Thoracic aorta (tissue), 2 donors: ENCODE results near the gene SYT9. TPM values are rescaled to one million over a fixed set of nuclear protein-coding genes. Genes with fewer than 3 reads are reported as not detected.

Experiments
- ATAC-seq: fragments of 150-250 bp; one replicate; pipeline ENCODE4 v1.8.0; 2017; ENCODE audit warnings: low read depth; ENCODE audit not compliant: insufficient number of reproducible peaks, low FRiP score
- DNase-seq: peaks from one replicate; pipeline ENCODE4 v3.0.0-alpha.2; 2020; ENCODE audit warnings: low spot score
- H3K27ac ChIP-seq, 2 donors: fragments of 200-600 bp; sonication (generic); 1 replicate in 1 of 2; 2 replicates in 1 of 2; pipeline ENCODE4 v1.5.1; 2016; ENCODE audit warnings: mild to moderate bottlenecking in 2 of 2, moderate library complexity in 2 of 2
- H3K27me3 ChIP-seq: fragments of 200-600 bp; sonication (generic); replicated peaks from 2 replicates; pipeline ENCODE4 v1.6.0; 2016; ENCODE audit warnings: mild to moderate bottlenecking; ENCODE audit not compliant: insufficient read depth
- H3K36me3 ChIP-seq: fragments of 200-600 bp; sonication (generic); one replicate; pipeline ENCODE4 v1.5.1; 2016
- H3K4me1 ChIP-seq, 2 donors: fragments of 200-600 bp; sonication (generic); 1 replicate in 1 of 2; 2 replicates in 1 of 2; pipeline versions ENCODE4 v1.5.1 to v1.6.0; 2016; ENCODE audit warnings: low read depth in 2 of 2, mild to moderate bottlenecking in 1 of 2; ENCODE audit not compliant: control insufficient read depth in 1 of 2
- H3K4me3 ChIP-seq: fragments of 200-600 bp; sonication (generic); 2 replicates; pipeline ENCODE4 v1.5.1; 2016; ENCODE audit warnings: mild to moderate bottlenecking
- H3K9me3 ChIP-seq: fragments of 200-600 bp; sonication (generic); 2 replicates; pipeline ENCODE4 v1.5.1; 2016
- CTCF ChIP-seq: fragments of 200-600 bp; sonication (generic); IDR thresholded peaks from one replicate; pipeline ENCODE4 v1.5.1; 2019; ENCODE audit warnings: antibody characterized with exemption
- total RNA-seq, 2 donors: library from RNA; depleted of rRNA; stranded (reverse); fragments of >200 nt; gene quantifications; one replicate each; pipeline versions ENCODE4 v1.1.0 to v1.2.3, GENCODE V29; 2016

SYT9 gene
- total RNA-seq, 2 donors from 2014 or later, result not detected

DNA sequence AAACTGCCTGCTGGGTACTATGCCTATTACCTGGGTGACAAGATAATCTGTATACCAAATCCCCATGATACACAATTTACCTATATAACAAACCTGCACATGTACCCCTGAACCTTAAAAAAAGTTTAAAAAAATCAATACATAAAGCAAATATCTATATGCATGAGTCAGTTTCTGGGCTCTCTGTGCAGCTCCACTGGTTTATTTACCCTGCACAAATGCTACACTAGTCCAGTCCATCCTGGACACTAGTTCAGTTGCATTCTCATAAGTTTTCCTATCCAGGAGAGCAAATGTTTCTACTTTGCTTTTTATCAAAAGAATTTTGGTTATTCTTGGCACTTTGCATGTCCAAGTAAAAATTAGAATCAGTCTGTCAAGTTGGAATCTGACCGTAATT is 133.8 kb downstream of the SYT9 start:
- no peaks in the 10 kb centered on the region for H3K4me1 ChIP-seq
- no peaks in the 10 kb centered on the region for H3K9me3 ChIP-seq
- H3K27me3 ChIP-seq, result no peaks in the 10 kb centered on the region
- no peak overlapping the region for H3K4me3 ChIP-seq
- TF ChIP-seq CTCF, result no peak
- H3K36me3 ChIP-seq, result no peaks in the 10 kb centered on the region
- H3K27ac ChIP-seq, result no peak overlapping the region
- no peak for DNase-seq
- no peak for ATAC-seq

DNA sequence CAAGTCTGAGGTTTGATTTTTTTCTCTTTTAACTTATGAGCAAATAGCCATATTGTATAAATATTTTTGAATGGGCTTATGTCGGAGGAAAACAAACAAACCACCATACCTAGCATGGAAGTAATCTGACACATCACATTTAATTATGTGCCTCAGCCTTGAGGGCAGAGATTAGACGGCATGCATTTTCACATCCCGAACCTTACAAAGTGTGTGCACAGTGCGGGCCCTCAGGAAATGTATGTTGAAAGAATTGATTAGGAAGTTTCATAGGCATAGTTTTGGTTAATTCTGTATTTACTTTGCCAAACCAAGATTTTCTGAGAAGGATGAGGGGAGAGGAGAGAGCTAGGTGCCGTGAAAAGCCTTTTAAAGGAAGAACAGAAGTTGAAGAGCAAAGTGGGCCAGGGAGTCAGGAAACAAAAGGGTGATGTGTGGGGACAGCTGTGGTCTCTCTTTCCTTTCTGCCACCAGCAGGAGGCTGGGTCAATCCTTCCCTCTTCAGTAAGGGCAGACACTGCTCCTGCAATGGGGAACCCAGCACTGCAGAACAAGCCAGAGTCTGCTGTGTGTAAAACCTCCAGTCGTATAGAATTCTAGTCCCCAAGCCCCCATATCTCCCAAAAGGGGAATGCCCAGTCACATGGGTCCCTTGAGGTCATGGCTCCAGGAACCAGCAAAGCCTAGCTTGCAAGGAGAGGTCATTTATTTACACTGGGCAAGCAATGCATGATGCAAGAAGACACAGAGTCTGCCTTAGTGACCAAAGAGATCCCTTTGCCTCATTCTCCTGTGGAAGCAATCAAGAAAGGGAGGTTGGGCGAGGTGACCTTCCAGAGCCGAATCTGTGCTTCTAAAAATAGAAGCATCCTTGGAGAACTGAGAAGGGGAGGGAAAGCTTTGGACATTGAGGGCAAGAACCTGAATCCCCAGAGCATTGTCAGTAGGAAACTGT is 162.5 kb downstream of the SYT9 start:
- ATAC-seq, result no peak

DNA sequence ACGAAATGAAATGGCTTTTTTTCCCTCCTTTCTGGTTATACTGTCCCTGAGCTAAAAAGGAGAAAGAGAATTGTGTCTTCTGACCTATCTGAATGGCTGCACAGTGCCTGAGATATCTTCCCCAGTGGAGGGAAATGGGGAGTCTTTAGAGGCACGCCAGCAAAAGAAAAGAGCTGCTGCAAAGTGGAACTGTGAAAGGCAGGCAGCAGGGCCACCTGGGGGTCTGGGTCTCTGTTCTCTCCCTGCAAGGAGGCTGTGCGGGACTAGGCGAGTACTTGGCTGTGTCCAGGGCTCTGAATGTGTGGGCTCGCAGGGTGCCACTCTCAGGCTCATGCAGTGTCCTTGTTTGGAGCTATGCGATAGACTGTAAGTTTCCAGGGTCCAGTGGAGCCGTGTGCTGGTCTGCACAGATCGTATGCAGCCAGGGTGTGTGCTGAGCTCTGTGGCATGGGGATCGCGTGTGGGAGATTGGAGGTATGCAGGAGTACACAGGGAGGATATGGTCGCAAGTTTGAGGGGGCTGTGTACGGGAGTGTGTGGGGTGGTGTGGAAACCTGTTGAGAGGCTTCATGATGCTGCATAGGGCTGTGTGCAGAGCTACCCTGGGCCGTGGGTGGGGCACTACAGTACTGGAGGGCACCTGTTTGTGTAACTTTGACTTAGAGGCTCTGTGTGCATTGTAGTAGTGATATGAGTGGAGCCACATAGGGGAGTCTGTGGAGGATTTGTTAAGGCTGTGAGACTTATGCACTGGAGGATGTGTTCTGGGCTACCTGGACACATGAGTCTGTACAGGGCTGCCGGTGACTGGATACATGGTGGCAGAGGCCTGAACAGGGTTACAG is 163.5 kb downstream of the SYT9 start:
- Histone ChIP-seq H3K27ac (no peak overlapping the region), H3K4me1 (no peaks in the 10 kb centered on the region), H3K9me3 (no peaks in the 10 kb centered on the region), H3K27me3 (no peaks in the 10 kb centered on the region), H3K4me3 (no peak overlapping the region), H3K36me3 (no peaks in the 10 kb centered on the region)
- DNase-seq (no peak), ATAC-seq (no peak)
- TF ChIP-seq CTCF, result no peak

More for the DNA sequence above, 162.5 kb downstream of the SYT9 start:
- no peaks in the 10 kb centered on the region for H3K4me1 ChIP-seq
- no peak for TF ChIP-seq CTCF
- no peak for DNase-seq
- H3K9me3 ChIP-seq, result no peaks in the 10 kb centered on the region
- no peak overlapping the region for H3K27ac ChIP-seq
- H3K27me3 ChIP-seq, result no peaks in the 10 kb centered on the region
- no peak overlapping the region for H3K4me3 ChIP-seq
- H3K36me3 ChIP-seq, result no peaks in the 10 kb centered on the region

- no peak for ATAC-seq
- no peaks in the 10 kb centered on the region for H3K4me1 ChIP-seq
- DNase-seq, result no peak
- TF ChIP-seq CTCF, result no peak
- no peaks in the 10 kb centered on the region for H3K27me3 ChIP-seq
- no peaks in the 10 kb centered on the region for H3K9me3 ChIP-seq
- no peak overlapping the region for H3K27ac ChIP-seq
- no peak overlapping the region for H3K4me3 ChIP-seq
- no peaks in the 10 kb centered on the region for H3K36me3 ChIP-seq
Measured at GRCh38 chr11:7416080-7416479, 164.4 kb downstream of the SYT9 start.

DNA sequence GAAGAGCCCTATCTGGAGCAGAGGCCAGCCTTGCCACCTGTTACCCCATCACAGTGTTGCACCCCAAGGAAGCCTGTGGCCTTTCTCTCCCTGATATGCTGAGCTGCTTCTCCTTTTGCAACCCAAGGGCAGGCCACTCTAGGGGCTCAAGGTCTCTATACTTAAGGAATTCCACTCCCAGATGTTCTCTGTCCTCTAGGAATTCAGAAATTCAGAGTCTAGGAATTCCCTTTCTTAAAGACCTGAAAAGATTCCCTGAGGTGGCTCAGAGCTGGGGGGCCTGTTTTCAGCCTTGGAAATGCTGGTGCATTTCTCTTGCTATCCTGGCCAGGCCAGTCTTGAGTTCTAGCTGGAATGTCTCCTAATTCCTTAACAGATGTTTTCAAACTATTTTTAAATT is 165.6 kb downstream of the SYT9 start:
- Histone ChIP-seq H3K36me3 (no peaks in the 10 kb centered on the region), H3K4me3 (no peak overlapping the region), H3K27me3 (no peaks in the 10 kb centered on the region), H3K4me1 (no peaks in the 10 kb centered on the region), H3K27ac (no peak overlapping the region), H3K9me3 (no peaks in the 10 kb centered on the region)
- no peak for ATAC-seq
- no peak for TF ChIP-seq CTCF
- no peak for DNase-seq
